Spinal cord (tissue), 10 donors: Measurements from ENCODE around the gene OLFM2. TPM values are rescaled to one million over a fixed set of nuclear protein-coding genes. Genes with fewer than 3 reads are reported as not detected.
"Not testable (repeated sequence)": the region's sequence is repeated elsewhere in the genome, so short reads cannot be mapped to it uniquely, and the experiment has no call there.

Source experiments
- DNase-seq, 6 donors: peaks; one replicate each; pipeline versions ENCODE4 v3.0.0 to v3.0.0-alpha.2; 2013 to 2015; ENCODE audit warnings: low spot score in 6 of 6, low read depth in 4 of 6
- H3K27ac ChIP-seq: one replicate; pipeline ENCODE4 v1.5.1; 2013; ENCODE audit warnings: low read depth, low read length, control low read depth
- H3K27me3 ChIP-seq: one replicate; pipeline ENCODE4 v1.6.1; 2013; ENCODE audit warnings: low read length; ENCODE audit not compliant: control insufficient read depth, insufficient read depth
- H3K36me3 ChIP-seq: one replicate; pipeline ENCODE4 v1.6.1; 2013; ENCODE audit warnings: low read length; ENCODE audit not compliant: control insufficient read depth, insufficient read depth
- H3K4me1 ChIP-seq: one replicate; pipeline ENCODE4 v1.6.1; 2013; ENCODE audit warnings: low read length; ENCODE audit not compliant: control insufficient read depth, insufficient read depth
- H3K4me3 ChIP-seq: one replicate; pipeline ENCODE4 v1.5.1; 2013; ENCODE audit warnings: low read depth, low read length, control low read depth
- H3K9me3 ChIP-seq: one replicate; pipeline ENCODE4 v1.6.1; 2013; ENCODE audit warnings: low read length; ENCODE audit not compliant: control insufficient read depth, insufficient read depth
- WGBS: methylation state at CpG from one replicate; pipeline ENCODE4 v1.1.5; 2013; ENCODE audit warnings: missing lambda C conversion rate; ENCODE audit not compliant: insufficient coverage; 5-methylcytosine and 5-hydroxymethylcytosine counted together
- polyA plus RNA-seq, 2 donors: library from polyadenylated mRNA; unstranded; fragments of 120-200 nt; gene quantifications; one replicate each; pipeline ENCODE4 v1.2.1, GENCODE V29; 2013; ENCODE audit not compliant: insufficient read length in 2 of 2
- total RNA-seq, 2 donors: library from RNA; depleted of rRNA in 1 of 2; stranded (reverse); fragments of 120-200 nt in 1 of 2; fragments of >200 nt in 1 of 2; gene quantifications; one replicate each; pipeline versions ENCODE4 v1.2.3 to v1.2.4, GENCODE V29; 2013 to 2014
- donor health status: healthy.

OLFM2 gene
- total and polyA plus RNA-seq, 4 donors, result 47.9 to 251 (median 158) TPM

GRCh38 chr19:9934132-9934950 is 2.0 kb downstream of the OLFM2 start:
- peak in 4 of 6 donors; percentile 72 to 95 (median 84) for DNase-seq
- Histone ChIP-seq H3K36me3 (peaks cover 9% of the 10 kb centered on the region), H3K9me3 (no peaks in the 10 kb centered on the region), H3K27ac (peak overlapping the region; percentile 61), H3K4me1 (peaks cover 39% of the 10 kb centered on the region), H3K4me3 (peak overlapping the region; percentile 69), H3K27me3 (no peaks in the 10 kb centered on the region)
- 7% methylated on average over 12 of the region's 23 CpGs for WGBS

- Histone ChIP-seq H3K4me3 (no peak overlapping the region), H3K27me3 (no peaks in the 10 kb centered on the region), H3K9me3 (no peaks in the 10 kb centered on the region), H3K27ac (no peak overlapping the region), H3K4me1 (peaks cover 39% of the 10 kb centered on the region), H3K36me3 (peaks cover 16% of the 10 kb centered on the region)
- 86% methylated on average over 4 of the region's 4 CpGs for WGBS
- no peak for DNase-seq
Observed at GRCh38 chr19:9932835-9933234, 3.5 kb downstream of the OLFM2 start.

- no peaks in the 10 kb centered on the region for H3K9me3 ChIP-seq
- peaks cover 32% of the 10 kb centered on the region for H3K4me1 ChIP-seq
- no peak overlapping the region for H3K4me3 ChIP-seq
- no peak overlapping the region for H3K27ac ChIP-seq
- H3K36me3 ChIP-seq, result peaks cover 22% of the 10 kb centered on the region
- no CpG with 5 or more reads among the region's 1 CpG for WGBS
- no peaks in the 10 kb centered on the region for H3K27me3 ChIP-seq
- no peak for DNase-seq
Observed at GRCh38 chr19:9931629-9932028, 4.7 kb downstream of the OLFM2 start.

GRCh38 chr19:9923440-9923839 is 12.9 kb downstream of the OLFM2 start:
- no peak for DNase-seq
- H3K27ac ChIP-seq, result no peak overlapping the region
- no peaks in the 10 kb centered on the region for H3K9me3 ChIP-seq
- no peak overlapping the region for H3K4me3 ChIP-seq
- WGBS, result 86% methylated on average over 1 of the region's 4 CpGs
- peaks cover 21% of the 10 kb centered on the region for H3K36me3 ChIP-seq
- no peaks in the 10 kb centered on the region for H3K27me3 ChIP-seq
- no peaks in the 10 kb centered on the region for H3K4me1 ChIP-seq

GRCh38 chr19:9922782-9923379 is 13.4 kb downstream of the OLFM2 start:
- not testable (repeated sequence) for H3K4me3 ChIP-seq, H3K27ac ChIP-seq, DNase-seq, H3K27me3 ChIP-seq, H3K4me1 ChIP-seq, H3K9me3 ChIP-seq
- peaks cover 21% of the 10 kb centered on the region for H3K36me3 ChIP-seq
- 92% methylated on average over 2 of the region's 5 CpGs for WGBS

GRCh38 chr19:9917321-9917720 is 19.0 kb downstream of the OLFM2 start:
- no peaks in the 10 kb centered on the region for H3K9me3 ChIP-seq
- H3K27ac ChIP-seq, result no peak overlapping the region
- H3K36me3 ChIP-seq, result peaks cover 10% of the 10 kb centered on the region
- H3K27me3 ChIP-seq, result peaks cover 2% of the 10 kb centered on the region
- WGBS, result no CpG with 5 or more reads among the region's 3 CpGs
- peaks cover 18% of the 10 kb centered on the region for H3K4me1 ChIP-seq
- DNase-seq, result peak in 2 of 6 donors; percentile 34 to 57
- H3K4me3 ChIP-seq, result no peak overlapping the region

- H3K27ac ChIP-seq, result no peak overlapping the region
- H3K9me3 ChIP-seq, result no peaks in the 10 kb centered on the region
- peaks cover 20% of the 10 kb centered on the region for H3K4me1 ChIP-seq
- no peak overlapping the region for H3K4me3 ChIP-seq
- no peak for DNase-seq
- peaks cover 2% of the 10 kb centered on the region for H3K27me3 ChIP-seq
- H3K36me3 ChIP-seq, result peaks cover 7% of the 10 kb centered on the region
- WGBS, result 54% methylated on average over 6 of the region's 6 CpGs
Observed at GRCh38 chr19:9916719-9917118, 19.6 kb downstream of the OLFM2 start.

- DNase-seq, result peak in 2 of 6 donors; percentile 85 to 89
- under 1% methylated on average over 64 of the region's 65 CpGs for WGBS
- Histone ChIP-seq H3K27ac (no peak overlapping the region), H3K4me1 (peaks cover 20% of the 10 kb centered on the region), H3K27me3 (peaks cover 2% of the 10 kb centered on the region), H3K9me3 (no peaks in the 10 kb centered on the region), H3K4me3 (peak overlapping the region; percentile 40), H3K36me3 (peaks cover 2% of the 10 kb centered on the region)
Observed at GRCh38 chr19:9914315-9915207, 21.8 kb downstream of the OLFM2 start.

GRCh38 chr19:9914001-9914314 is 22.4 kb downstream of the OLFM2 start:
- no peak overlapping the region for H3K27ac ChIP-seq
- WGBS, result 0% methylated on average over 10 of the region's 27 CpGs
- H3K9me3 ChIP-seq, result no peaks in the 10 kb centered on the region
- peaks cover 20% of the 10 kb centered on the region for H3K4me1 ChIP-seq
- peaks cover 2% of the 10 kb centered on the region for H3K36me3 ChIP-seq
- DNase-seq, result no peak
- peak overlapping the region; percentile 40 for H3K4me3 ChIP-seq
- peaks cover 2% of the 10 kb centered on the region for H3K27me3 ChIP-seq
